HG03558 (cell line): ENCODE measurements around the gene FZD4.
"Not testable (repeated sequence)": the region's sequence is repeated elsewhere in the genome, so short reads cannot be mapped to it uniquely, and the experiment has no call there.

Experiments used
- ATAC-seq: cut with Tn5 transposase; IDR thresholded peaks from one replicate; pipeline ENCODE4 v1.9.1; 2021; ENCODE audit warnings: moderate number of reproducible peaks; ENCODE audit not compliant: unreplicated experiment; ENCODE audit errors: extremely low read depth

FZD4 gene

DNA sequence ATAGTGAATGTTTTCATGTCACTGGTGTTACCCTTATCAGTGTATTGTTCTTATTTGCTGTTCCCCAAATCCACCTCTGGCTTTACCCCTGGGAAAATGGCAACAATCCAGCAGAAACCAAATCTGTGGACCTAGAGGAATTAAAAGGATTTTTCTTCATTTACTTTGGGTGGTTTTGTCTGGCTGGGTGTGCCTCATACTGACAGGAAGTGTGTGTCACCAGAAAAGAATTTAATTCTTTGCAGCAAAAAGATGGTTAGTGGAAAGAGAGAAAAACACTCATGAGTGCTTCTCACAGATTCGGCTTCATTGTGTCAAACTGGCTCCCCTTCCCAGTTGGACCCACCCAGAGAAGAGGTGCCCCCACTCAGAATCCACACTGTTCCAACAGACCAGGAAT lies 38.9 kb downstream of the FZD4 start:
- ATAC-seq: no peak

DNA sequence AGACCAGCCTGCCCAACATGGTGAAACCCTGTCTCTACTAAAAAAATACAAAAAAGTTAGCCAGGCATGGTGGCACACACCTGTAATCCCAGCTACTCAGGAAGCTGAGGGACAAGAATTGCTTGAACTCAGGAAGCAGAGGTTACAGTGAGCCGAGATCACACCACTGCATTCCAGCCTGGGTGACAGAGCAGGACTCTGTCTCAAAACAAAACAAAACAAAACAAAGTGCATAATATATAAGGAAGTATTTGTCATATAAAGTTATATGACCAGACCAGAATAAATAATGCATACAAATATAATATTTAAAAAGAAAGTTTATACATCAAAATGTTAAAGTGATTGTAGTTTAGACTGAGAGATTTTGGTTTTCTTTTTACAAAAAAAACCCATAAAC lies 39.3 kb downstream of the FZD4 start:
- not testable (repeated sequence) for ATAC-seq

DNA sequence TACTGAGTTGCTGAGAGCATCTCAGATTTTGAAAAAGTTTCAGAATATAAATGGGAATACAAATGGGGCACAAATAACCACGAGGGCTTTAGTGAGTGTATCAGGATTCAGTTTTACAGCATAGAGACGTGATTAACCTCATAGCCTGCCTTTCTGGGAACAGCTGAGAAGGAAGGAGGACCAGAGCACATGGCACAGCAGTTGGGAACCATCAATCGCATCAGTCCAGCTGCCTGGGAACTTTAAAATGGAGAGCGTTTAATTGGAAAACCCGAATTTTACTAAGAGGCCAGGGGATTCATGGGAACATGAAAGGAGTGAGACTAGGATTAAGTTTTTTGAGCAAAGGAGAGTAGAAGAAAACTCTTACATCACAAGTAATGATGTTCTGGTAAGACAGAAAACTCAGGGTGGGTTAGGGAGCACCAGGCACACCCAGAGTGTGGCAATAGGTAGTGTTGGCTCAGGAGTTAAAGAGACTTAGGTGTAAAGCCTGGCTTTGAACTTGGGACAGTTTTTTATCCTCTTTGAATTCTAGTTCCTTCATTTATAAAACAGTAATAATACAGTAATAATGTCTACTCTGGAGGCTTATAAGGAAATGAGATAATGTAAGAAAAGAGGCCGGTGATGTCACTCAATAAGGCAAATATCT lies 40.2 kb downstream of the FZD4 start:
- no peak for ATAC-seq

DNA sequence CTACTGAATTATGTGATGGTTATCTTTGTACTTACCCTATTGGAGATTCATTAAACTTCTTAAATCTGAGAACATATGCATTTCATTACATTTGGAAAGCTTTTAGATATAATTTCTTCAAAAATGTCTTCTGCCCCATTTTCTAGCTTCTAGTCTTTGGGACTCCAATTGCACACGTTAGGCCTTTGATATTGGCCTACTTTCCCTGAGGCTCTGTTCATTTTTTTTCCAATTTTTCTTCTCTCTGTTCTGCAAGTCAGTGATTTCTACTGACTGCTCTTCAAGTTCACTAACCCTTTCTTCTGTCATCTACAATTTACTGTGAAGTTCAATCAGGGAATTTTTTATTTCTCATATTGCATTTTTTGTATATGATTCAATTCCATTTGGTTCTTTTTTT lies 43.0 kb downstream of the FZD4 start:
- ATAC-seq: no peak

DNA sequence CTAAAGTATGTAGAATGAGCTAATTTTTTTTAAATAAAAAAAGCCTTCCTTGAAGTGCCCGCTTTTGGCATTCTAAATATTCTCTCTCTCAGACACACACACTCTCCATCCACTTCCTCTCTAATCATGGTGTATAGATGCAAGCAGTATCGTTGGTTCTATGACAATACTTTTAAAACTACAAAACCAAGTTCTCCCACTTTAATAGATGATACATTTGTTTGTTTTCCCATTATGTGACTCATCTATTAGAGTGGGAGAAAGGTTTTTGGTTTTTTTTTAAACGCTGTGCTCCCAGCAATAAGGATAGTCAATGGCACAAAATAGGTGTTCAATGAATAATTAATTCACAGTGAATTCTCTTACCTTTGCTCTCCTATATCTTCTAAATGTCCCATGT lies 44.6 kb downstream of the FZD4 start:
- ATAC-seq: no peak

DNA sequence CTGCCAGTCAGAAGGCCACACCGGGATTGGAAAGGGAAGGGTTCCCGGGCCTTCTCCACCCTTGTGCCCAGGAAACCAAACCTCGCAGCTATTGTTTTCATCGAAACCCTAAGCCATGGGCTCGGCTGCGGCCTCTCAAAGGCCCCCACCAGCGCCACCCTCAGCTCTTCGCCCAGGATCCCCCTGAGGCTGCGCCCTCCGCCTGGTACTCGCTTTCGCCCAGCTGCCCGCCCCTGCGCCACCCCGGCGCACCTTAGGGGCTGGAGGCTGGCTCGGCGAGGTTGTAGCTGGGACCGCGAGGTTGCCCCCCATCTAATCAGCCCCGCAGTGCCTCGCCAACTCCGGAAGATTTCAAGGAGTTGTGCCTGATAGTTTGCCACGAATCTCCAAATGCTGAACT lies 49.0 kb downstream of the FZD4 start:
- ATAC-seq: no peak

DNA sequence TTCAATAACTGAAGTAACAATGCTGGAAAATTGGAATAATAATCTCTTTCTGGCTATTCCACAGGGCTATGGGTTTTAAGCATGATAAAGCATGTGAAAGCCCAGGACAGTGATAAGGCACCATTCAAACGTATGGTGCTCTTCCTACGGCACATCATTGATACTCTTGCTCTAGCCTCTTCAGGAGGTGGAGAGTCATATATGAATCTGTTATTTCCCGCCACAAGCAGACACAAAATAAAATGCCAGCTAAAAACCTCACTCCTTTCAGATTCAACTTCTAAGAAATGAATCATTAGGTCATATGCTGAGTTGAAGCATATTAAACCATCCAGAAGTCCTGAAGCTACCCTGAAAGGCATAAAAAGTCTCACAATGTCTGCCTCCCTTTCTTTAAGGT lies 49.9 kb downstream of the FZD4 start:
- ATAC-seq: no peak

DNA sequence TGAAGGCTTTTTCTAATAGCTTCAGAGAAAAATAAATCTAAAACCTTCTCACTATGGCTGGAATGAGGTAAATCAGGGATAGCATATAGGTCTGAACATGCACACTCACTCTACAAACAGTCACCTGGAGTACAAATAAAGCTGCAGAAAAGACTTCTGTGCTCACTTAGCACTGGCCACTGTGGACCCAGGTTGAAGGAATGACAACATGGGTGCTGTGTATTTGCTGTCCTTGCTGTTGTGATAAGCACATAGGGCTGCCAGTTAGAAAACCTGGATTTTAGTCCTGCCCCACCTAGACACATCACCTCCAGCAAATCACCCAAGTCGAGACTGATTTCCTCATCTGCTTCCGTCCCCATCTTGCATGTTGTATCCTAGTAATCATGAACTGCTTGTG lies 51.2 kb downstream of the FZD4 start:
- ATAC-seq: no peak

DNA sequence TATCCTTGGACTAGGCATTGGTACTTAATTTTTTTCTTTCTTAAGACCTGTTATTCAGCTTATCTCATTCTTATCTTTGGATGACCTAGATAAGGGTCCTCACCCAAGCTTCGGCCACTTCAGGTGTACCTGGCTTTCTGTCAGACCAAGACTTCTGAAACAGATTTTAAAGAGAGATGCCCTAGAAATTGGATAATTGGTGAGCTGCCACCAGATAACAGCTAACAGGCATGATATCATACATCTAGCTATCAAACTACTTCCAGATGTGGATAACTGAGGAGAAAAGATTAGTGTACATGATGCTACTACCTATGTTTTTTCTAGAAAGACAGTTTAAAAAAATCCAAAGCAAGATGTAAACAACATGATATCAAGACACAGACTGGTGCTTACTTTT lies 52.9 kb downstream of the FZD4 start:
- ATAC-seq: no peak

DNA sequence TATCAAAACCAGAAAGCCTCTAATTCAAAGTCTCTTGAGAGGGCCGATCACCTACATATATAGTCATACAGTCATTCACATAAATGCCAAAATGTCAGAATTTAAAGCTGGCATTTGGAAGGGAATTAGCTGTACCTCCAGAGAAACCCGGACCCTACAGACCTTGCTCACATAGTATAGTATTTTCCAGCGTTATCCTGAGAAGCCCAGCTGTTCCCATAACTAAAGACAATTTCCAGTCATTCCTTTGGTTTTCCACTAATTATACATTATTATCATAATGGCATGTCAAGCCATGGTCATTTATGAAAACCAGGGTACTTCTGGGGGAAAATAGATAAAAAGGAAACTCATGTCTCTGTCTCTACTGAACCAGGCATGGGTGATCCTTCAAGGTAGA lies 53.6 kb downstream of the FZD4 start:
- no peak for ATAC-seq

DNA sequence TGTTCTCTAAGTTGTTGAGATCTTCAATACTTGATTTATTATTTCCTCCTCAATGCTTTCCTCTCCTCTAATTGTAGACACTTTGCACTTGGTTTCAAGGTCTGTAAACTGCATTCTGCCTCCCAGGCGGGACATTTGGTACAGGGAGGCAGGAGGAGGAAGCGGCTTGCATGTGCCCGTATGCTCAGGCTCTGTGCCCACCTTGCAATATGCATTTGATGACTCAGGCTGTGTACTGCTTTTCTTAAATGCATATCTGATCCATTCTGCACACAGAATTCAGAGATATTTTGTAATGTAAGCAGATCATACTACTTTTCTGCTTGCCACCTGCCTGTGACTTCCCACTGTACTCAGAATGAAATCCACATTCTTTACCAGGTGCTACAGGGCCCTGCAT lies 55.0 kb downstream of the FZD4 start:
- ATAC-seq: no peak

DNA sequence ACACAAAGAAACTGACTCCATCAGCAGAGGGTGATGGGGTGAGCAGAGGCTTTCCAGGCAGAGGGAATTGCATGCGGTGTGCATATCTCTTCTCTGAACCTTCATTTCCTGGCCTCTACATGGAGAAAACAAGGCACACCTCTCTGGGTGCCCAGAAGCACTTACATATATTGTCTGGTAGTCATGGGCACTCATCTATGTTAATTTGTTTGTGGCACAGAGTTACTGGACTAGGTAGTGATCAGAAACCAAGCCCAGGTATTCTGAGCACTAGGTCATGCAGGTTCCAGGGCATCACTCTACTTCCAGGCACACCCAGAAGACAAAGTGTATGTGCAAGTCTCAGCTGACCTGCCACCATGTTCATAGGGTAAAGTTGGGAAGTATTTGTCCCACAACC lies 56.5 kb downstream of the FZD4 start:
- no peak for ATAC-seq

DNA sequence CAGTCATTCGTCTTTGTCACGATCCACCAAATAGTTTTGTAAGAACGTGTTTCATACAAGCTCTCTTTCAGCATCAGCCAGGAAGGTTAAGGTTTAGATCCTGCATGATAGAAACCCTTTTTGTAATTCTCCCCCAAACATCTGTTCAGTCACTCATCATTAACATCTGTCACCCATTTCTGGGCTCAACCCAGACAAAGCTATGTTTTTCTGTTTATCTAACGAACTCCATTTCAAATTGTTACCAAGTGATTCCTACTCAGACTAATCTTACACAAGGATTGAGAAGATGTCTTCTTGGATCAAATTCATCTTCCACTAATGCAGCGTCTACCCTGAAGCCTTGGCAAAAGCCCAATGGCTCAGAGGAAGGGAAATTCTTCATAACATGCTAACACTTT lies 58.8 kb downstream of the FZD4 start:
- no peak for ATAC-seq
